ENCODE results near the gene HMGN4. TPM values are rescaled to one million over a fixed set of nuclear protein-coding genes. Genes with fewer than 3 reads are reported as not detected.

HMGN4 gene
- total and polyA plus RNA-seq, 2 of the 8 experiments (the other 6 are each of a cell fraction or from before 2014, with no cell fraction given), result 23.4 to 66.4 TPM

- TF ChIP-seq CHD7 (IDR thresholded peaks at IDR 0.05; ENCODE audit: insufficient replicate concordance, low read length) (no peak), MAFK (IDR thresholded peaks at IDR 0.05; ENCODE audit: low read depth, low read length) (peak; percentile 57; the same call in 1 of the 2 replicates), PHF8 (conservative IDR thresholded peaks at IDR 0.05; ENCODE audit: low read depth, low read length) (0 out of 2 replicates have a peak, but pooled peaks have one; percentile 7), CEBPB (IDR thresholded peaks at IDR 0.05; ENCODE audit: low read depth, low read length) (peak; percentile 68)
Measured at GRCh38 chr6:26594730-26595632, 56.8 kb downstream of the HMGN4 start (continued).
